ENCODE measurements around the gene LDAF1.
"Not testable (repeated sequence)": the region's sequence is repeated elsewhere in the genome, so short reads cannot be mapped to it uniquely, and the experiment has no call there.

The LDAF1 gene

GRCh38 chr16:21189311-21189710, 30.8 kb downstream of the LDAF1 start:
- Mint-ChIP-seq H3K36me3 (ENCODE audit: insufficient read depth) (no peaks in the 10 kb centered on the region), H3K27me3 (peaks cover 22% of the 10 kb centered on the region), H3K4me3 (no peak overlapping the region), H3K4me1 (no peaks in the 10 kb centered on the region), H3K9me3 (no peaks in the 10 kb centered on the region), H3K27ac (ENCODE audit: low read depth) (no peak overlapping the region)
- no peak for ATAC-seq (replicated peaks; ENCODE audit: extremely low read depth, poor library complexity, severe bottlenecking)
- DNase-seq (ENCODE audit: low spot score in 2 of 2): no peak

DNA sequence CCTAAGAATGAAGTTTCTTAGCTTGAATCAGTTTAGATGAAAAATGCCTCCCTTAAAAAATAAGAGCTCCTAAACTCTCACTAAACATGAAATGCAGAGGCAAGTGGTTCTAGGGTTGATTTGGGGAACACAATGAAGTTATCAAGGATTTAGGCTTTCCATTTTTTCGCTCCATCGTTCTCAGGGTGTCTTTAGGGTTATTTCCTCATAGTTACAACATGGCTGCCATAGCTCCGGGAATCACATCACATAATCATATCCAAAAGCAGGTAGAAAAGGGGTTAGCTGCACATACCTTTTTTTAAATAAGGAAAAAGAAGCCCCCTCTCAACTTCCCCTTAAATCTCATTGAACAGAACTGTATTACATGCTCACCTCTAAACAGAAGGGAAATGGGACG, 31.5 kb downstream of the LDAF1 start:
- Mint-ChIP-seq H3K4me3 (no peak overlapping the region), H3K9me3 (no peaks in the 10 kb centered on the region), H3K27ac (ENCODE audit: low read depth) (no peak overlapping the region), H3K36me3 (ENCODE audit: insufficient read depth) (no peaks in the 10 kb centered on the region), H3K27me3 (peaks cover 29% of the 10 kb centered on the region), H3K4me1 (no peaks in the 10 kb centered on the region)
- DNase-seq (ENCODE audit: low spot score in 2 of 2): no peak
- ATAC-seq (replicated peaks; ENCODE audit: extremely low read depth, poor library complexity, severe bottlenecking): no peak

- no peak for ATAC-seq (replicated peaks; ENCODE audit: extremely low read depth, poor library complexity, severe bottlenecking)
- Mint-ChIP-seq H3K27me3 (peaks cover 35% of the 10 kb centered on the region), H3K9me3 (no peaks in the 10 kb centered on the region), H3K4me3 (no peak overlapping the region), H3K36me3 (ENCODE audit: insufficient read depth) (no peaks in the 10 kb centered on the region), H3K27ac (ENCODE audit: low read depth) (no peak overlapping the region), H3K4me1 (no peaks in the 10 kb centered on the region)
- DNase-seq (ENCODE audit: low spot score in 2 of 2): no peak
Measured at GRCh38 chr16:21190599-21190998, 32.1 kb downstream of the LDAF1 start.

DNA sequence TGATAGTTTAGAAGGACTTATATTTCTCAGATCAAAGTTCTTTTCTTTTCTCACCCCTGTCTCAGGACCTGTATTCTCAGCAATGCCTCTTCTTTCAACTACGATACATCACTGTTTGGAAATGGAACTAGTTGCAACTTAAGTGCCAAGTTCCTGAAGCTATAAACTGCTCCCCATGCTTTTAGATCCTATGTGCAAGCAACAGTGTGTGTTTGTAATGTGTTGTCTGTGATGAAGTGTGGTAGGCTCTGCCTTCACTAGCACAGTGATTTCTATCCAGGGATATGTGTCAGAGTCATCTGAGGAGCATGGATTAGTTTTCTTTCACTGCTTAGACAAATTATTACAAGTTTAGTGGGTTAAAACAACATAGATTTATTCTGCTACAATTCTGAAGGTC, 34.5 kb downstream of the LDAF1 start:
- H3K9me3 Mint-ChIP-seq: no peaks in the 10 kb centered on the region
- no peak overlapping the region for H3K4me3 Mint-ChIP-seq
- no peaks in the 10 kb centered on the region for H3K4me1 Mint-ChIP-seq
- H3K36me3 Mint-ChIP-seq (ENCODE audit: insufficient read depth): no peaks in the 10 kb centered on the region
- DNase-seq (ENCODE audit: low spot score in 2 of 2): no peak
- no peak overlapping the region for H3K27ac Mint-ChIP-seq (ENCODE audit: low read depth)
- H3K27me3 Mint-ChIP-seq: peaks cover 38% of the 10 kb centered on the region
- ATAC-seq (replicated peaks; ENCODE audit: extremely low read depth, poor library complexity, severe bottlenecking): no peak

DNA sequence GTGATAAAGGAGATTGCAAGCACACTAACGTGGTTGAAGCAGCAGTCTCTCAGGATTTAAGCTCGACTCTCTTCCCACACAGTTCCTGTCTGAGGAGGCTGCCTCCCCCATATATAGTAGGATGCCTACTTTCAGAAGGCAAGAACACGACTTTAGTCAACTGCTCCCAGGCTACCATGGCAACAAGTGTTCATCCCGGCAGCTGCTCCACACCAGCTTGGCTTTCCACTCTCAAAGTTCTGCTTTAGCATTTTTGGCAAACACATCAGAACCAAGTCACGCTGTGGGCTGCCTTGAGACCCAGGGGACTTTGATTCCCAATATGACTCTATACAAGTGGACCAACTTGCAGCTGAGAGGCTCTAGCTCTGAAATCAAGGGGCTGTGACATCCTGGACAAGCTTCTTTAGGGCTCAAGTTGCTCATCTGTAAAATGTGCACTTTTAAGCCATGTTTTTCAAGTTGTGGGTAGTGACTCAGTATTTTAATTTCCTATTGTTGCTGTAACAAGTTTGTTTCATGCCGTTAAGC, 36.4 kb downstream of the LDAF1 start:
- Mint-ChIP-seq H3K27me3 (peaks cover 55% of the 10 kb centered on the region), H3K27ac (ENCODE audit: low read depth) (no peak overlapping the region), H3K4me3 (no peak overlapping the region), H3K4me1 (no peaks in the 10 kb centered on the region), H3K9me3 (no peaks in the 10 kb centered on the region), H3K36me3 (ENCODE audit: insufficient read depth) (no peaks in the 10 kb centered on the region)
- no peak for ATAC-seq (replicated peaks; ENCODE audit: extremely low read depth, poor library complexity, severe bottlenecking)
- DNase-seq (ENCODE audit: low spot score in 2 of 2): no peak

DNA sequence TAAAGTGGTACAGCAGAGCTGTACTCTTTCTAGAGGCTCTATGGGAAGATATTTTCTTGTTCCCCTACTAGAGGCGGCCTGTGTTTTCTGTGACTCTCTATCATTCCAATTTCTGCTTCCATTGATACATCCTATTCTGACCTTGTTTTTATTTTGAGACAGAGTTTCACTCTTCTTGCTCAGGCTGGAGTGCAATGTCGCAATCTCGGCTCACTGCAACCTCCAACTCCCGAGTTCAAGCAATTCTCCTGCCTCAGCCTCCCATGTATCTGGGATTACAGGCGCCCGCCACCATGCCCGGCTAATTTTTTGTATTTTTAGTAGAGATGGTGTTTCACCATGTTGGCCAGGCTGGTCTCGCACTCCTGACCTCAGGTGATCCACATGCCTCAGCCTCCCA, 36.9 kb downstream of the LDAF1 start:
- H3K4me1 Mint-ChIP-seq; DNase-seq (ENCODE audit: low spot score in 2 of 2); H3K27ac Mint-ChIP-seq (ENCODE audit: low read depth); H3K36me3 Mint-ChIP-seq (ENCODE audit: insufficient read depth); ATAC-seq (replicated peaks; ENCODE audit: extremely low read depth, poor library complexity, severe bottlenecking); H3K9me3 Mint-ChIP-seq; H3K4me3 Mint-ChIP-seq: not testable (repeated sequence)
- peaks cover 60% of the 10 kb centered on the region for H3K27me3 Mint-ChIP-seq

- H3K4me1 Mint-ChIP-seq: no peaks in the 10 kb centered on the region
- H3K4me3 Mint-ChIP-seq: no peak overlapping the region
- no peak overlapping the region for H3K27ac Mint-ChIP-seq (ENCODE audit: low read depth)
- no peak for ATAC-seq (replicated peaks; ENCODE audit: extremely low read depth, poor library complexity, severe bottlenecking)
- no peaks in the 10 kb centered on the region for H3K9me3 Mint-ChIP-seq
- no peak for DNase-seq (ENCODE audit: low spot score in 2 of 2)
- peaks cover 72% of the 10 kb centered on the region for H3K27me3 Mint-ChIP-seq
- no peaks in the 10 kb centered on the region for H3K36me3 Mint-ChIP-seq (ENCODE audit: insufficient read depth)
Measured at GRCh38 chr16:21197112-21197511, 38.6 kb downstream of the LDAF1 start.

DNA sequence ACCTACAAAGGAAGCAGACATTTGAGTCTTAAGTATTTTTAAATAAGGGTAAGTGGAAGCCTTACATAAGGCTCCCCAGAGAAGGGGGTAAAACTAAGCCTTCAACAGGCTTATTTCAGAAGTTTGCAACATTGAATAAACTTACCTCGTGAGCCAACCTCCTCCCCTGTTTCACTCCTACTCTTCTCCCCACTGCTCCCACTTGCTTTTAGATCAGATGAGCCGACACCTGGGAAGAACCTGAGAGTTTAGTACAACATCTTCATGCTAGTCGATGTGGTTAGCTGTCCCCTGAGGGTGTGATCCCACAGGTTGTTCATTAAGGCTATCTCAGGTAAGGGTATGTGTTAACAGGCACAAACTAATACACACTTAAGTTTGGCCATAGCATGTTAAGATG, 39.1 kb downstream of the LDAF1 start:
- Mint-ChIP-seq H3K36me3 (ENCODE audit: insufficient read depth) (no peaks in the 10 kb centered on the region), H3K9me3 (no peaks in the 10 kb centered on the region), H3K4me3 (no peak overlapping the region), H3K4me1 (no peaks in the 10 kb centered on the region), H3K27me3 (peaks cover 71% of the 10 kb centered on the region), H3K27ac (ENCODE audit: low read depth) (no peak overlapping the region)
- DNase-seq (ENCODE audit: low spot score in 2 of 2): no peak
- ATAC-seq (replicated peaks; ENCODE audit: extremely low read depth, poor library complexity, severe bottlenecking): no peak

DNA sequence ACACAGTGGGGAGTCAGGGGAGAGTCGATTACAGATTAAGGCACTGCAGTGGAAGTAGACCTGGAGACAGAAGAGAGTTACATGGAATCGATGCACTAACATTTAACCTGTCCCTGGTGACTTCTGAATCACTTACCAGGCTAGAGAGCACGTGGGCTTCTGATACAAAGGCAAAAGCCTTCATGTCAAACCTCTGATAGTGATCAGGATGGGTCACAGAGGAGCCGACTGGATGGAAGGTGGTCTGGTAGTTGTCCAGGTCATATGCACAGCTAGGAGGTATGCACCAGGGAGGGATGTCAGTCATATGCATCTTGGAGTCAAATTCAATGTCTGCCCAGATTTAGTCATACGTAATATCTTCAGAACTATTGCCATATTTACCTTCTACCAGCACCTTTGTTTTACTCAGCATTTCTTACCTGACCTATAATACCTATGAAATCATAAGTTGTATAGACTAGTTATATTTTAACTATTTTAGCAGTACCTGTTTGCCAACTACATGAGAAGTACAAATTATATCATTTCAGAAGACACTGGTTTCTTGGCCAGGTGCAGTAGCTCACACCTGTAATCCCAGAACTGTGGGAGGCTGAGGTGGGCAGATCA, 41.2 kb downstream of the LDAF1 start:
- H3K9me3 Mint-ChIP-seq: no peaks in the 10 kb centered on the region
- H3K4me1 Mint-ChIP-seq: no peaks in the 10 kb centered on the region
- H3K4me3 Mint-ChIP-seq: no peak overlapping the region
- peaks cover 56% of the 10 kb centered on the region for H3K27me3 Mint-ChIP-seq
- ATAC-seq (replicated peaks; ENCODE audit: extremely low read depth, poor library complexity, severe bottlenecking): no peak
- DNase-seq (ENCODE audit: low spot score in 2 of 2): no peak
- no peak overlapping the region for H3K27ac Mint-ChIP-seq (ENCODE audit: low read depth)
- H3K36me3 Mint-ChIP-seq (ENCODE audit: insufficient read depth): no peaks in the 10 kb centered on the region

DNA sequence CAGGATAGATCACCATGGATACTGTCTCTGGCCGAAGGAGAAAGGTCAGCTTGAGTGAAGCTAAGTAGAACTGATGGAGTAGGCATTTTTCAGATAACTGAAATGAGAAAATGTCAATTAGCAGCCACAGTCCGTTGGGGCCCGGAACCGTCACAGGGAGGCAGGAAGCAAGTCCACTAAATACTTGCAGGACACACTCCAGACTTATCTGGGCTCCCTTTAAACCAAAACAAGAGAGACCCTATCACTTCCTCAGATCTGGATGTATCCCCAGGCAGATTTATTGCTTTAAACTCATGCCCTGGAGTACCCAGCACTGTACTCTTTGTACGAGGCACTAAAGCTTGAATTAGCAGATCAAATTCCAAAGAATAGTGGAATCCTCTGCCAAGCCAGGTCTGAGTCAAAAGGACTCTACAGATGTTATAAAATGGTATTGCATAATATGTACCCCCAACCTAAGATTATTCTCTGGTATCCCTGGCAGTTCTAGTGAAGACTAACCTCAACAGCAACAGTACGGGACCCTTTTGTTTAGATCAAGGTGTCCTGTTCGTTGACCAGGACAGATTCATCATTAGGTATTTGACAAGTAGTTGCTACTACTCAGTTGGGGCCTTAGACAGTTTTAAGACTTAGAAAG, 44.8 kb downstream of the LDAF1 start:
- no peaks in the 10 kb centered on the region for H3K4me1 Mint-ChIP-seq
- peaks cover 43% of the 10 kb centered on the region for H3K27me3 Mint-ChIP-seq
- no peak overlapping the region for H3K4me3 Mint-ChIP-seq
- no peak for ATAC-seq (replicated peaks; ENCODE audit: extremely low read depth, poor library complexity, severe bottlenecking)
- no peak for DNase-seq (ENCODE audit: low spot score in 2 of 2)
- H3K27ac Mint-ChIP-seq (ENCODE audit: low read depth): no peak overlapping the region
- H3K36me3 Mint-ChIP-seq (ENCODE audit: insufficient read depth): no peaks in the 10 kb centered on the region
- no peaks in the 10 kb centered on the region for H3K9me3 Mint-ChIP-seq

GRCh38 chr16:21205303-21205702, 46.8 kb downstream of the LDAF1 start:
- no peak for DNase-seq (ENCODE audit: low spot score in 2 of 2)
- peaks cover 34% of the 10 kb centered on the region for H3K27me3 Mint-ChIP-seq
- H3K9me3 Mint-ChIP-seq: no peaks in the 10 kb centered on the region
- H3K36me3 Mint-ChIP-seq (ENCODE audit: insufficient read depth): no peaks in the 10 kb centered on the region
- H3K27ac Mint-ChIP-seq (ENCODE audit: low read depth): no peak overlapping the region
- H3K4me3 Mint-ChIP-seq: no peak overlapping the region
- H3K4me1 Mint-ChIP-seq: no peaks in the 10 kb centered on the region
- ATAC-seq (replicated peaks; ENCODE audit: extremely low read depth, poor library complexity, severe bottlenecking): no peak

DNA sequence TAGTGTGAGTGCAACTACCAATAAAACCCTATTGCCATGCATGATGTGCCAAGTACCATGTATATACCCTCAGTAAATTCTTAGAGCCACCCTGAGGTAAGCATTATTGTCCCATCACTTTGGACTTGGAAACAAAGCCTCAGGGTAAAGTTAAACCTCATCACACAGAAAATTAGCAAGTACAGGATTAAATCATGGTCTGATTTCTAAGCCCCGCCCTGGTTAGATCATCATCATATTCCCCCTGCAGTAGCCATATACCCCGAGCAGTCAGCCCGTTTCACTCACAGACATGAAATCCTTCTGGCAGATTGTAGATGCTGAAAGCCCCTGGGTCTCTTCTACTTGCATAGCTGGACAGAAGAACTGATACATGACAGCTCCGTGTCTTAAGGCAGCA, 48.1 kb downstream of the LDAF1 start:
- no peaks in the 10 kb centered on the region for H3K36me3 Mint-ChIP-seq (ENCODE audit: insufficient read depth)
- ATAC-seq (replicated peaks; ENCODE audit: extremely low read depth, poor library complexity, severe bottlenecking) (no peak), DNase-seq (ENCODE audit: low spot score in 2 of 2) (no peak)
- no peak overlapping the region for H3K27ac Mint-ChIP-seq (ENCODE audit: low read depth)
- no peaks in the 10 kb centered on the region for H3K9me3 Mint-ChIP-seq
- peaks cover 23% of the 10 kb centered on the region for H3K27me3 Mint-ChIP-seq
- H3K4me3 Mint-ChIP-seq: no peak overlapping the region
- H3K4me1 Mint-ChIP-seq: no peaks in the 10 kb centered on the region

DNA sequence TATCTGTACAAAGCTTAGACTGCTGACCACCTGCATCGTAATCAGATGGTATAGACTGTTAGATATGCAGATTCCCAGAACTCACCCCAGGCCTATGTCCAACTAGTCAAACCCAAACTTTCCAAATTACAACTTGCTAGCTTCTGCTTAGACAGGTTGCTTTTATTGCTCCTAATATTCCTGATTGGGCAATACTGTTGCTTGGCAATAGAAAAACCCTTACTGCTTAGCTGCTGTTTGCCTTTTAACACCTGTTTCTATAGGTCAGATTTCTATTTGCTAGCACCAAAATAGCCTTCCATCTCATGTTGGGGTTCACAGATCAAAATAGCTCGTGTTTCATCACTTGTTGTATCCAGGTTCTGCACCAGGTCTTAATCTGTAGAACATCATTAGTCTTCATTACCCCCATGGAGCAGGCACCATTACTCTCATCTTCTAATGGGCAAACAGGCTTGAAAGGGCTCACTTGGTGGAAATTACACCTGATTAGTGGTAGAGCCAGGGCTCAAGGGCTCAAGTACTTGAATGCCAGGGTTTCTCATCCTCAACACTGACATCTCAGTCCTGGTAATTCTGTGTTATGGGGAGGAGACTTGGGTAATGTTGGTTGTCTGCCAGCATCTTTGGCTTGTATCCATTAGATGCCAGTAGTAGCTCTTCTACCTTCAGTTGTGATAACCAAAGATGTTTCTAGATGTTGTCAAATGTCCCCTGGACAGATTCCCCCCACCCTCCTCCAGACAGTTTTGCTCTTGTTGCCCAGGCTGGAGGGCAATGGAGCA, 50.2 kb downstream of the LDAF1 start:
- Mint-ChIP-seq H3K36me3 (ENCODE audit: insufficient read depth) (no peaks in the 10 kb centered on the region), H3K4me1 (no peaks in the 10 kb centered on the region), H3K27me3 (peaks cover 20% of the 10 kb centered on the region), H3K4me3 (no peak overlapping the region), H3K9me3 (no peaks in the 10 kb centered on the region), H3K27ac (ENCODE audit: low read depth) (no peak overlapping the region)
- ATAC-seq (replicated peaks; ENCODE audit: extremely low read depth, poor library complexity, severe bottlenecking) (no peak), DNase-seq (ENCODE audit: low spot score in 2 of 2) (no peak)
